Forelimb muscle (tissue), 1 donor: Measurements from ENCODE around the gene NOL7. TPM values are rescaled to one million over a fixed set of nuclear protein-coding genes. Genes with fewer than 3 reads are reported as not detected.

Source experiments
- DNase-seq: peaks from one replicate; pipeline ENCODE4 v3.0.0-alpha.2; 2013; ENCODE audit warnings: low read depth
- polyA plus RNA-seq: library from polyadenylated mRNA; unstranded; fragments of 120-200 nt; gene quantifications from one replicate; pipeline ENCODE4 v1.2.1, GENCODE V29; 2013; ENCODE audit not compliant: insufficient read length

The NOL7 gene
- polyA plus RNA-seq: 59.5 TPM

DNA sequence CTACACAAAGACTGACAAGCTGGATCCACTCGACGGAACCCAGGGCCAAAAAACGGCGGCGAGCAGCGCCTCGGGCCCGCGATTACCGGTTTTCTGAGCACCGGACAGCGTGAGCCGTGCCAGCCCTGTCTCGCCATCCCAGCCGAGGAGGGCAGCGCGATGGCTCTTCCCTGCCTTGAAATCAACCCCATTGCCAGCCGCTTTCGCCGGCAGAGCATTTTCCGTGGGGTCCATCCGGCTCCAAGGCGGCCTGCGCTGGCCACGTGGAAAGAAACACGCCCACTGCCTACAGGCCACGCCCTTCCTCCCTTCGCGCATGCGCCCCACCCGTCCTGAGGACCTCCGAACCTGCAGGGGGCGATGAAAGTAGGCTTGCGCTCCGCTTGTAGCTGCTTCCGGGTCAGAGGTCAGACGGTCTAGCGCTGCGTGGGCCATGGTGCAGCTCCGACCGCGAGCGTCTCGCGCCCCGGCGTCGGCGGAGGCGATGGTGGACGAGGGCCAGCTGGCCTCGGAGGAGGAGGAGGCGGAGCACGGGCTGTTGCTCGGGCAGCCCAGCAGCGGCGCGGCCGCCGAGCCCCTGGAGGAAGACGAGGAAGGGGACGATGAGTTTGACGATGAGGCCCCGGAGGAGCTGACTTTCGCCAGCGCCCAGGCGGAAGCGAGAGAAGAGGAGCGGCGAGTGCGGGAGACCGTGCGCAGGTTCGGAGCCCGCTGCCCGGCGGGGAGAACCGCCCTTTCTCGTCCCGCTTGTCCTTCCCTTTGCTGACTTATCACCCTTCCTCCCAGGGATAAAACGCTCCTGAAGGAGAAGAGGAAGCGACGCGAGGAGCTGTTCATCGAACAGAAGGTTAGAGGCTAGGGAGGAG, at the start of gene NOL7:
Gene NOL7, plus strand, starts transcription at position 410 of the 866 bp plus-strand sequence. Its CDS starts 24 bp downstream, at position 434.
- peak; percentile 96 for DNase-seq

DNA sequence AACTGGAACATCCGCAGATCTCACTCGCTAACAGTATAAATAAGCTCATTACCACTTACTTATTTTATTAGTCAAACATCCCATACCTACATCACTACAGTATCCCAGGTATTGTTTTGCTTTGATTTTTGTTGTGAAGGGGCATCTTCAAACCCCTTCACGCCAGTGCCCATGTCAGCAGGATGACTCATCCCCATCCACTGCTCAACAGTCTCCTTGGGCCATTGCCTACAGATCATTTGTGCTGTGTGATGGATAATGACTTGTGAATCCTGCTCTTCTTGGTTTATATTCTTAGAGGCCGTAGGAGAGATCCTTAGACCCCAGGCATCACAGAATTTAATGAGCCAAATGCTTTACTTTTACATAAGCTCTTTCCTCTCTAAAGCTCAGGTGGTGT, 49.2 kb upstream of the NOL7 start:
- no peak for DNase-seq

DNA sequence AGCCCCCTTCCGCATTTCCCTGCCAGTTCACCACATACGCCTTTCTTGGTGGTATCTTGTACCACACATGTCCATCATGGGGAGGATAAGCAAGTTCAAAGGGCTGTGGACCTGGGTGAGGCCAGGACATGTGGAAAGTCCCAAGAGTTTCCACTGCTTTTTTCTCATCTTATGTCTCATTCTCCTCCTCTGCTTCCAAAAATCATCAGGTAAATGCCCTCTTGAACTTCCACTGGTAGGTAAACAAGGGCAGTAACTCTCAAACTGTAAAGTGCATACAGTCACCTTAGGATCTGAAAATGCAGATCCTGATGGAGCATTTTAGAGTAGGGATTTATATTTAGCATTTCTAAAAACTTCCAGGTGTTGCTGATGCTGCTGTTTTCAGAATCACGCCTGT, 48.6 kb upstream of the NOL7 start:
- no peak for DNase-seq

DNA sequence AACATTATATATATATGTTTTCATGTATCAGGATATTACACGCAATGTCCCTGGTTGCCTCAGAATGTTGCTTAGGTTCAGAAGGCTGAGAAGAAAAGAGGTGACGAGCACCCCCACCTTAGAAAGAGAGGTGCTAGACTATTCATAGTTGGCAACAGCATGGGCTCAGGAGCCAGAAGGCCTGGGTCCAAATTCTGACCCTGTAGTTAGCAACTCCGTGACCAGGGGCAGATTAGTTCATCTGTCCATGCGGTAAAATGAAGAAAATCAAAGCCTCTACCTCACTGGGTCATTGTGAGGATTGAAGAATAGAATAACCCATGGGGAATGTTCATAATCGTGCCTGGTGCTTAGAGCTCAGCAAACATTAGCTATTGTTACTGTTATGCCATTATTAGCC, 46.2 kb upstream of the NOL7 start:
- DNase-seq: no peak

DNA sequence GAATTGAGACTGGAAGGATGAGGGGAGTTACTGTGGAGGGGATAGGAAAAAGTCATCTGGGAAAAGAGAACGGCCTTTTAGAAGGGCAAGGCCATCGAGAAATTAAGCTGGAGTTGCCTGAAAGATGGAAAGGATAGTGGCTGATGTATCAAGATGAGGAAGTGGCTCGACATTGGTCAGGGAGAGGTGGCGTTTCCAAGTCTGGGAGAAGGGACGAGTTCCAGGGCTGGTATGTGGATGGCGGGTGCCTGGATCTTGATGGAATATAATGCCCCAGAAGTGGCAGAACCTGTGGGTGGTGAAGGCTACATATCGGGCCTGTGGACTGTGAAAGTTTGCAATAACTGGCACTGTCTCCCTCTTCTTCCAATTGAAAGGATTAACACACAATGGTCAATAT, 42.9 kb upstream of the NOL7 start:
- no peak for DNase-seq

DNA sequence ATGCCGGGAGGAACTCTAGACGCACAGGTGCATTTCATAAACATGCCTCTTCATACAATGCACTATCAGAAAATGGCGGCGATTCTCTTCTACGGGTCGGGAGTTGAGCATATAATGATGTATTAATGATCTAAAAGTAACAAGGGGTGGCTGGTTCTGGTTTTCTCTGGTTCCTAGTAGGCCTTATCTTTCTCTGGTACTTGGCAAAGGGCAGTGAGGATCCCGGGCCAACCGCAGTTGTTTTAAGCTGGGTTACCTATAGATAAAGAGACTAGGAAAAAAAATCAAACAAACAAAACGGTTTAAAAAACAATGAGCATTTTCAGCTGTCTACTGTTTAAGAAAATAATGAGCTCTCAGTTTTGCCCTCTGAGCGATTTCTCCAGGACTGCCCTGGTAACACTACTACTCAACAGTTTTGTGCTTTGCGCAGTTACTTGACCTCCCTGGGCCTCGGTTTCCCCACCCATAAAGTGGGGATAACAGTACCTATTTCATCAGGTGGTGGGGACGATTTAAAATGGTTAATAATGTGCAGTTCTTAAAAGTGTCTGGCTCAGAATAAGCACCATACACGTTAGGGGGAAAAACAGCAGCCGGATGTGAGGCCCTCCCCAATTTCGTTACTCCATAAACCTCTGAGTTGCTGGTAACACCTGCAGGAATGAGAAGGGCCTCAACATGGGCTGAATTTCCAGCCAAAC, 42.0 kb upstream of the NOL7 start:
- no peak for DNase-seq

DNA sequence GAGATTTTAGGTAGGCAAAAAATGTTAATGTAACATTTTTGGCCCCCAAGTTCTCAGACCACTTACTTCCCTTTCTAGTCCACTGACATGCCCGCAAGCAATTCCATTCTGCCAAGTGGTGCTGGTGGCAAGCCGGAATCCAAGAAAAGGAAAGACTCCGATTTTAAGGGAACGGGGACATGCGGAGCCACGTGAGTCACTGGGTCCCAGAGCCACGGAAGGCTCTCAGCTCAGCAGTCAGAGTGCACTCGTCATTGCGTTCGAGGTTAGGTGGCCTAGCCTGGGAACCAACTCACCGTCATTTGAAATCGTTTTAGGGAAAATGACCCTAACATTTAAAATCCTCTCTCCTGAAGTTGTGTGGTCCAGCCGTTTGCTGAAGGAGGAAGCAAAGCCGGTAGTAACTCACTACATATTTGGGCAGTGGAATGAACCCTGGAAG, 41.4 kb upstream of the NOL7 start:
- no peak for DNase-seq

DNA sequence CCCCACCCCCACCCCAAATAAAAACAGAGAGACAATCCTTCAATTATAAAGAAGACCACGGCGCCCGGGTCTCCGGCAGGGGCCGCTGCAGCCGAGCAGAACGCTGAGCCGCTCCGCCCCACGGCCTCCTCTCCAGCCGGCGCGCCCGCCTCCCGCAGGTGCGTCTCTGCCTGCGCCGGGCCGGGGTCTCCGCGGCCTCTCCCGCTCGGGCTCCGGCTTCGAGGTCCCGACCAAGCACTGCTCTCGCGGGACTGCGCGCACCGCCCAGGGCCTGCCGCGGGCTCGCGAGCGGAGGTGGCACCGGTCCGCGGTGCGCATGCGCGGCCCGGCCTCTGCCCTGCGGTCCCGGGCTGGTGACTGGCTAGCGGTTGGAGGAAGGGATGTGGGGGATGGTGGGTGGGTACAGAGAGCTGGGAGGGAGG, 41.0 kb upstream of the NOL7 start:
- peak; percentile 64 for DNase-seq

DNA sequence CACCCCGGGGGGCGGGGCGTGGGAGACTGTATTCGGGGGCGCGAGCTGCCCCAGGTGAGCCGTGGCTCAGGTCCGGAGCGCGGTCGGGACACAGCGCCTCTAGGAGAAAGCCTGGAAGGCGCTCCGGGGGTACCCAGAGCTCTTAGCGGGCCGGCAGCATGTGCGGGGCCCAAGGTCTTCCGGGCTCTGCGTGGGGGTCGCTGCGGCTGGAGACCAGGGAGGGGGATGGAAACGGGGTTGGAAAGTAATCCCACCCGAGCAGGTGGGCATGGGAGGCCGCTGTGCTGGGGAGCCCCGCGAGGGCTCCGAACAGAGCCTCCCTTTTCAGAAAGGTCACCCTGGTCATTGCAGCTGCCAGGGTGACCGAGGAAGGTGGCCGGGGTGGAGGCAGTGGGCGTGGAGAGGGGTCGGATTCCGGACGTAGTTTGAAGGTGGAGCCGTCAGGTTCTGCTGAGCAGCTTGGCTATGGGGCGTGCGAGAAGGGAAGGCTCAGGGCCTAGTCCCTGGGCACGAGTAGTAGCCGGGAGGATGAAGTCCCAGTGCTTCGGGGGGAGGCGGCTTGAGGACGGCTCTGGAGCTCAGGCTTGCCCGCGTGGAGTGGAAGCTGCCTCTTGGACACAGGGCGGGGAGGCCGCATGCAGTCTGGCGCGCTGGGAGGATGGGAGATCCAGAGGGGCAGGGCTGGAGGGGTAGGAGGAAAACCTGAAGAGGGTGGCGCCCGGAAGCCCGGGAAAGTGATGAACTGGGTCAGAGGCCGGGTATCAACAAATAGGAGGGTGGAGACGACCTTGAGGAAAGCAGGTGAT, 40.4 kb upstream of the NOL7 start, which contains the start of gene SIRT5:
Gene SIRT5, plus strand, starts transcription at position 31 of the 806 bp plus-strand sequence. CDS start 9,510 bp downstream, outside the sequence.
- no peak for DNase-seq

DNA sequence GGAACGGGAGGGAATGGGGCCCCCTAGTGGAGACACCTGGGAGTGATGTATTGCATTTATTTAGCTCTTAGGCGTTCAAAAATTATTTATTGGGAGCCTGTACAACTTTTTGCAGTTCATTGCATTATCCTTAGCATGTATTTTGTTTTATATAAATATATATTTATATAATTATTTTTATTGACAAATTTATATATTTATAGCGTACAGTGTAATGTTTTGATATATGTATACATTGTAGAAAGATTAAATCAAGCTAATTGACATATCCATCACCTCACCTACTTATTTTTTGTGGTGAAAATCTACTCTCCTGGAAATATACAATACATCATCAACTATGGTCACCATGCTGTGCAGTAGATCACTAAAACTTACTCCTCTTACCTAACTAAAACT, 39.8 kb upstream of the NOL7 start:
- DNase-seq: no peak

DNA sequence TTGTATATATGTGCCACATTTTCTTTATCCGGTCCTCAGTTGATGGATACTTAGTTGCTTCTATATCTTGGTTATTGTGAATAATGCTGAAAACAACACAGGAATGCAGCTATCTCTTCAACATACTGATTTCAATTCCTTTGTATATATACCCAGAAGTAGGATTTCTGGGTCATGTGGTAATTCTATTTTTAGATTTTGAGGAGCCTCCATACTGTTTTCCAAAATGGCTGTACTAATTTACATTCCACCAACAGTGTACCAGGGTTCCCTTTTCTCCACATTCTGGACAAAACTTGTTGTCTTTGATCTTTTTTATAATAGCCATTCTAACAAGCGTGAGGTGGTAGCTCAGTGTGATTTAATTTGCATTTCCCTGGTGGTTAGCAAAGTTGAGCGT, 39.1 kb upstream of the NOL7 start:
- no peak for DNase-seq

DNA sequence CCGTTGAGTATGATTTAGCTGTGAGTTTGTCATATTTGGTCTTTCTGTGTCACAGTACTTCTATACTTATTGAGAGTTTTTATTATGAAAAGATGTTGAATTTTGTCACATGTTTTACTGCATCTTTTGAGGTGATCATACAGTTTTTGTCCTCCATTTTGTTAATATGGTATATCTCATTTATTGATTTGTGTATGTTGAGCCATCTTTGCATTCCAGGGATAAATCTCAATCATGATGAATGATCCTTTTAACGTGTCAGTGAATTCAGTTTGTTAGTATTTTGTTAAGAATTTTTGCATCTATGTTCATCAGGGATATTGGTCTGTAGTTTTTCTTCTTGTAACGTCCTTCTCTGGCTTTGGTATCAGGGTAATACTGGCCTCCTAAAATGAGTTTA, 37.2 kb upstream of the NOL7 start:
- no peak for DNase-seq

DNA sequence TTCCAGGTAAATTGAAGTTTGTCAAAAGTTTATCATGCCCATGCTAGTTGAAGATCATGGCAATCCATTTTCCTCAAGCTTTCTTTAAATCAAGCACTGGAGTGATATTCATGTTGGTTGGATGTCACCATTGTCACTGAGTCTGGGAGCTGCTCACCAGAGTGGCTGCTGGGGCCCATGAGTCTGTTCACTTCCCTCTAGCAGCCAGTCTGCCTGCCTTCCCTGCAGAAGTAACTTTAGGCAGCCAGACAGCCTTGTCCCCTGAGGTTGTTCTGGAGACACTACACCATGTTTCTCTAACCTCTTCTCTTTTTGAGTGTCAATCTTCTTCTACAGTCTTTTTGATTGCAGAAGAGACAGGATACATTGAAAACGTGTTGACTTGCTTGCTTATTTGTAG, 35.2 kb upstream of the NOL7 start:
- DNase-seq: no peak

DNA sequence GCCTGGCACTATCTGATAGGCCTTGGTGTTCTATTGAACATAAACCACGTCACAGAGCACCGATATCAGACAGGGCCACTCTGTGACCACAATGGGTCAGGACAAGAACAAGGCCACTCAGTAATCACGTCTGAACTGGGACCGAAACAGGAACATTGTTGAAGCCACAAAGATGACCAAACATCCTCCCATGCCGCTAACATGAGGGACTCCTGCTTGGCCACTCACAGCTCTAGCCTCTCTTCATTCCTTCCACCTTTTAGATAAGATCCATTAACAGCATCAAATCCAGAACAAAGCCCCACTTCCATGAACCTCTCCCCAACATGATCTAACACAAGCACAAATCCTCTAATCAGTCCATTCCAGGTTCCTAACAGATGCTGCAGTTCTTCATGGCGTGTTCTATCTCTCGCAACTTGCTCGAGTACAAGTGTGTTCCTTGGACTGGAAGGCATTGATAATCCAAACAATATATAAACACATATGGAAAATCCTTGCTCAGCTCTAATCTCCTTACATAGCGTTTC, 33.4 kb upstream of the NOL7 start:
- no peak for DNase-seq

DNA sequence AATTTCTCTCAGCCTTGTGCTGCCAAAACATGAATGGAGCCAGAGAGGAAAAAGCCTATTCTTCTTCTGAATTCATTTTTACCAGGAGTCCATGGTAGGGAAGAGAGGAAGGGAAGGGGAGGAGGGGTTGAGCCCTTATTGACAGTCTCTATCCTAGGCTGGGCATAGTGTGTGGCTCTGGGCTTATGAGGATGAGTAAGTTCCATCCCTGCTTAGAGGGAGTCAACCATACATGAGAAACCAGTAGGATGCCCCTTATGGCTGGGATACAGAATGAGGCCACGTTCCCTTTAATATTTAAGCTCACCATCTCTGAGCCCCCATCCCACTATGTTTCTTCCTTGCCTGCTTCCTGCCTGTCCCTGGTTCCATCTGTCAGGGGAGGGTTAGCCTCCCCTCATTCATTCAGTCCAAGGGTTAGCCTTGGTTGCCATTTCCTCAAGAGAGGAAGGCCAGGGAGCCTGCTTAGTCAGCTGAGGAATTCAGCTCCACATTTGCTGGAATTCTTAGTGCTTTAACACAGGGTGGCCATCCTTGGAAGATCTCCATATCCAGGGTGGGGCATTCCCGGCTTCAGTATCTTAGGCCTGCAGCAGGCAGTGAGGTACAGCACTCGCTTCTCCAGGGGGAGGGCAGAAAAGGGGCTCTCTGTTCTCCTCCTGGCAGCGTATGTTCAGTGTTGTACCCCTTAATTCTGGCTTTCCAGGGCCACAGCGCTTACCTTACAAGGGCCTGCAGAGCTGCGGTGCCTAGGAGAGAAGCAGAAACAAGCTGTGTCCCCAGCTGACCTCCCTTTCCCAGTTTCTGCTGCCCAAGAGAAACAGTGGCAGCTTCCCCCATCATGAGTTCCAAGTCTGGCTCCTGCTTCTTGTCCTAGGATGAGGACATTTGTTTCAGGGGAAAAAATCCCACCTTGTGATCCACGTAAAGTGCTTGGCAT, 28.3 kb upstream of the NOL7 start:
- DNase-seq: no peak

DNA sequence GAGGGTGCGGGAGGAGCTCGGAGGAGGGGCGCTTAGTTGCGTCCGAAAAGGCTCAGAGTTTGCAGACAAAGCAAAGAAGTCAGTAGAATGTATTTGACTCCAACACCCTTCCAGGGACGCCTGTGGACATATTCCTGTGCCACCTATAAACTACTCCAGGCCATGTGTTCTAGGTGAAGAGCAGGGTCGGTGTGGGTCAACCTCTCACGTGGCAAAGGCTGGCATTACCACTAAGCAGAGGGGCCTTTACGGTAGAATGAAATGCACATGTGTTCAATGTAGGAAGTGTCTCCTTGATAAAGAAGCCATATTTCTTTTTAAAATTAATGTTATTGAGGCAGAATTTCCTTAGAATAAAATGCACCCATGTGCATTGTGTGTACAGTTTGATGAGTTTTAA, 25.3 kb upstream of the NOL7 start:
- no peak for DNase-seq

DNA sequence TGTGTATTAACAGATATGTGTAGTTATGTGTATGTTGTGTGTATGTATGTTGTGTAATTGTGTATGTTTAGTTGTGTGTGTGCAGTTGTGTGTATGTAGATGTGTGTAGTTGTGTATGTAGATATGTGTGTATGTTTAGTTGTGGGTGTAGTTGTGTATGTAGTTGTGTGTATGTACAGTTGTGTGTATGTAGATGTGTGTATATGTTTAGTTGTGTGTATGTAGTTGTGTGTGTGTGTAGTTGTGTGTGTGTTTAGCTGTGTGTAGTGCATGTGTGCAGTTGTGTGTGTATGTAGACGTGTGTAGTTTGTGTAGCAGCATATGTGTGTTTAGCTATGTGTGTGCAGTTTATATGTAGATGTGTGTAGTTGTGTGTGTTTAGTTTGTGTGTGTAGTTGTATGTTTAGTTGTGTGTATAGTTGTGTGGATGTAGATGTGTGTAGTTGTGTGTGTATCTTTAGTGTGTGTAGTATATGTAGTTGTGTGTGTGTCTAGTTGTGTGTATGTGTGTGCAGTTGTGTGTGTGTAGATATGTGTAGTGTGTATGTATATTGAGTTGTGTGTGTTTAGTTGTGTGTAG, 24.5 kb upstream of the NOL7 start:
- DNase-seq: no peak

DNA sequence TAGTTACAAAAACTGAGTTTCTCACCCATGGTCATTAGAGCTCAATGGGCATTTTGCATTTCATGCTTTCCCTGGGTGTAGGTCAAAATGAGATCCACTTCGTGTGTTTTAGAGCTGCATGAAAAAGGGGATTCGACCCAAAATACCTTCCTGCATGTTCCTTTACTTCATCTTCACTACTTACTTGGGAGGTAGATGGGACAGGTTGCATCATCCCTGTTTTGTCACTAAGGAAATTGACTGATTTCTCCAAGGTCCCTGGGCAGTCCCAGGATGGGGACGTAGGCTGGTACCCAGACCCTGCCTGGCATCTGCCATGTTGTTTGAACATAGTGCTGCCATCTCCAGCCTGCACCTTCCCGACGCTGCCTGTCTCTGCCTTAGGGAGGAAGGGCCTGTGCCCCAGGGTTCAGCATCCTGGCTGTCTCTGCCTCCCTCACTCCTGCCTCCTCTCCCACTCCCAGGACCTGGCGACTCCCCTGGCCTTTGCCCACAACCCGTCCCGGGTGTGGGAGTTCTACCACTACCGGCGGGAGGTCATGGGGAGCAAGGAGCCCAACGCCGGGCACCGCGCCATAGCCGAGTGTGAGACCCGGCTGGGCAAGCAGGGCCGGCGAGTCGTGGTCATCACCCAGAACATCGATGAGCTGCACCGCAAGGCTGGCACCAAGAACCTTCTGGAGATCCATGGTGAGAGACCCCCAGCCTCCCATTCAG, 23.8 kb upstream of the NOL7 start:
- no peak for DNase-seq

DNA sequence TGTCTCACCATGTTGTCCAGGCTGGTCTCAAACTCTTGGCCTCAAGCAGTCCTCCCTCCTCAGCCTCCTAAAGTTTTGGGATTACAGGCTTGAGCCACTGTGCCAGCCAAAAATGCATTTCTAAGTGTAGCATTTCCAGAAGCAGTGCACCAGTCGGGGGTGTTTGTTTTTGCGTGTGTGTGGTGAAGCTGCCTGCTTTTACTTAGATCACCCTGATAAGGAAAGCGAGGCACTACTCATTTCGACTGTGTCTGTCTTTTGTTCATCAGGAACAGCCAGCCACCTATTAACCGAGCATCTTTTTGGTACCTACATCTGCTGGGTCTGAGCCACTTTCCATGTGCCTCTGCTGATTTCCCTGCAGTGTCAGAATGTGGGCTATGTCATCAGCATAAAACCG, 22.0 kb upstream of the NOL7 start:
- no peak for DNase-seq

DNA sequence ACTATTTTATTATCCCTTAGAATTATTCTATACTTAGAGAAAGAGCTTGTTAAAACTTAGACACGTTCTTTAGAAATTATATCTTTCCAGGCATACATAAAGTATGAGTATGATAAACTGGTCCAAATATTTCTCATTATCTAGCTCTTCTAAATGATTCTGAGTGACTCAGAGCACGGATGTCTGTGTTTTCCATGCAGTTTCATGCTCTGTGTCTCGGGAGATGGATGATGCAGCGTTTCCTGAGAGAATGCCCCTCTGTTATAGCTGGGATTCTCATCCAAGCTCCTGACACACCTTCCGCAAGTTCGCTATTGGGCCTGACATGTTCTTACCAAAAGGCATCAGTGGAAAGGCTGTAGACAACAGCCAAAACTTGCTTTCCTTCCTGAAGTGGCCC, 21.4 kb upstream of the NOL7 start:
- DNase-seq: no peak
